GM23338 (cell line): ENCODE measurements around the gene FGF3. TPM values are rescaled to one million over a fixed set of nuclear protein-coding genes. Genes with fewer than 3 reads are reported as not detected.

Source experiments
- ATAC-seq: fragments of 200-7000 bp; cut with Tn5 transposase; 3 replicates; pipeline ENCODE4 v1.9.1; 2020
- DNase-seq: peaks from one replicate; pipeline ENCODE4 v3.0.0-alpha.2; 2015; ENCODE audit warnings: low spot score
- H2AFZ ChIP-seq: fragments of 200-600 bp; sonication (generic); 2 replicates; pipeline ENCODE4 v1.8.0; 2016; ENCODE audit warnings: antibody characterized with exemption, mild to moderate bottlenecking, moderate library complexity
- H3F3A ChIP-seq: fragments of 200-600 bp; sonication (generic); replicated peaks from 2 replicates; pipeline ENCODE4 v1.8.0; 2017; ENCODE audit warnings: antibody characterized with exemption, mixed run types, low read depth
- H3K27ac ChIP-seq: fragments of 200-600 bp; sonication (generic); 2 replicates; pipeline ENCODE4 v1.6.1; 2016; ENCODE audit warnings: low read depth
- H3K27me3 ChIP-seq: fragments of 200-600 bp; sonication (generic); 2 replicates; pipeline ENCODE4 v1.8.0; 2016; ENCODE audit warnings: mild to moderate bottlenecking, mixed run types, moderate library complexity; ENCODE audit not compliant: insufficient read depth
- H3K36me3 ChIP-seq: fragments of 200-600 bp; sonication (generic); 2 replicates; pipeline ENCODE4 v1.8.0; 2016; ENCODE audit warnings: mild to moderate bottlenecking; ENCODE audit not compliant: insufficient read depth
- H3K4me1 ChIP-seq: fragments of 200-600 bp; sonication (generic); 2 replicates; pipeline ENCODE4 v1.8.0; 2016; ENCODE audit warnings: mild to moderate bottlenecking, moderate library complexity; ENCODE audit not compliant: insufficient read depth
- H3K4me2 ChIP-seq: fragments of 200-600 bp; sonication (generic); 2 replicates; pipeline ENCODE4 v1.7.1; 2017; ENCODE audit warnings: mixed run types
- H3K4me3 ChIP-seq: fragments of 200-600 bp; sonication (generic); 2 replicates; pipeline ENCODE4 v1.6.1; 2016; ENCODE audit warnings: mixed run types
- H3K79me2 ChIP-seq: fragments of 200-600 bp; sonication (generic); replicated peaks from 2 replicates; pipeline ENCODE4 v1.8.0; 2017; ENCODE audit warnings: mild to moderate bottlenecking; ENCODE audit not compliant: insufficient read depth
- H3K9me2 ChIP-seq: fragments of 200-600 bp; sonication (generic); 2 replicates; pipeline ENCODE4 v1.8.0; 2017; ENCODE audit not compliant: insufficient read depth
- H4K20me1 ChIP-seq: fragments of 200-600 bp; sonication (generic); replicated peaks from 2 replicates; pipeline ENCODE4 v1.8.0; 2017; ENCODE audit warnings: mild to moderate bottlenecking; ENCODE audit not compliant: insufficient read depth
- H3K27ac Mint-ChIP-seq: 2 replicates; pipeline ENCODE4 v1.8.0; 2020; ENCODE audit warnings: inconsistent platforms, mild to moderate bottlenecking, moderate library complexity, mixed read lengths
- H3K27me3 Mint-ChIP-seq: 3 replicates; pipeline ENCODE4 v1.8.0; 2022; ENCODE audit warnings: low read depth, mild to moderate bottlenecking, moderate library complexity, mixed read lengths, inconsistent platforms; ENCODE audit not compliant: insufficient read depth, poor library complexity
- H3K36me3 Mint-ChIP-seq: 3 replicates; pipeline ENCODE4 v1.8.0; 2021; ENCODE audit warnings: low read depth, mild to moderate bottlenecking, inconsistent platforms, moderate library complexity, mixed read lengths
- H3K4me1 Mint-ChIP-seq: 3 replicates; pipeline ENCODE4 v1.8.0; 2020; ENCODE audit warnings: mild to moderate bottlenecking, inconsistent platforms, mixed read lengths
- H3K4me3 Mint-ChIP-seq: 3 replicates; pipeline ENCODE4 v1.8.0; 2021; ENCODE audit warnings: moderate library complexity, mild to moderate bottlenecking, inconsistent platforms, mixed read lengths
- H3K9me3 Mint-ChIP-seq: 3 replicates; pipeline ENCODE4 v1.8.0; 2020; ENCODE audit warnings: moderate library complexity, mild to moderate bottlenecking, inconsistent platforms, mixed read lengths
- CREB1 ChIP-seq: fragments of 250-450 bp; sonication (Bioruptor Pico); IDR thresholded peaks from 2 replicates; pipeline ENCODE4 v1.5.0; 2020; ENCODE audit warnings: low read depth, mild to moderate bottlenecking, moderate library complexity
- EZH2 ChIP-seq: fragments of 200-600 bp; sonication (generic); IDR thresholded peaks from one replicate; pipeline ENCODE4 v1.8.0; 2017; ENCODE audit warnings: antibody characterized with exemption, mild to moderate bottlenecking, low read depth; ENCODE audit not compliant: unreplicated experiment
- JUNB ChIP-seq: IDR thresholded peaks from one replicate; pipeline ENCODE4 v1.6.1; 2016; ENCODE audit warnings: antibody characterized with exemption; ENCODE audit not compliant: unreplicated experiment
- NANOG ChIP-seq: IDR thresholded peaks from 2 replicates; pipeline ENCODE4 v1.6.1; 2016; ENCODE audit warnings: antibody characterized with exemption, borderline replicate concordance
- POLR2AphosphoS5 ChIP-seq: IDR thresholded peaks from 2 replicates; pipeline ENCODE4 v1.6.1; 2016; ENCODE audit warnings: antibody characterized with exemption, low read depth
- ZNF114 ChIP-seq: fragments of 250-450 bp; sonication (Bioruptor Pico); IDR thresholded peaks from 2 replicates; pipeline ENCODE4 v1.5.0; 2020; ENCODE audit warnings: mild to moderate bottlenecking, moderate library complexity
- polyA plus RNA-seq: library from polyadenylated mRNA; unstranded; fragments of >200 nt; fragmentation: Nextera tagmentation; extraction: Ambion mirVana; gene quantifications from 2 replicates; pipeline ENCODE4 v1.2.1, GENCODE V29; 2016
- total RNA-seq: library from RNA; depleted of rRNA; stranded (reverse); fragments of >200 nt; shearing (Covaris generic); gene quantifications from 2 replicates; pipeline ENCODE4 v1.2.3, GENCODE V29; 2014
- TF ChIP-seq, protein P1 (sequence below): fragments of 250-450 bp; sonication (Bioruptor Pico); IDR thresholded peaks from 2 replicates; pipeline ENCODE4 v1.5.0; 2020; ENCODE audit warnings: mild to moderate bottlenecking, moderate library complexity
- TF ChIP-seq, protein P2 (sequence below): IDR thresholded peaks from one replicate; pipeline ENCODE4 v1.6.1; 2018; ENCODE audit warnings: antibody characterized with exemption; ENCODE audit not compliant: unreplicated experiment
- TF ChIP-seq, protein P3 (sequence below): IDR thresholded peaks from 2 replicates; pipeline ENCODE4 v1.6.1; 2016; ENCODE audit warnings: antibody characterized with exemption

Gene FGF3
- total and polyA plus RNA-seq, 2 experiments from 2014 or later = 1.2 TPM; not detected in 1

DNA sequence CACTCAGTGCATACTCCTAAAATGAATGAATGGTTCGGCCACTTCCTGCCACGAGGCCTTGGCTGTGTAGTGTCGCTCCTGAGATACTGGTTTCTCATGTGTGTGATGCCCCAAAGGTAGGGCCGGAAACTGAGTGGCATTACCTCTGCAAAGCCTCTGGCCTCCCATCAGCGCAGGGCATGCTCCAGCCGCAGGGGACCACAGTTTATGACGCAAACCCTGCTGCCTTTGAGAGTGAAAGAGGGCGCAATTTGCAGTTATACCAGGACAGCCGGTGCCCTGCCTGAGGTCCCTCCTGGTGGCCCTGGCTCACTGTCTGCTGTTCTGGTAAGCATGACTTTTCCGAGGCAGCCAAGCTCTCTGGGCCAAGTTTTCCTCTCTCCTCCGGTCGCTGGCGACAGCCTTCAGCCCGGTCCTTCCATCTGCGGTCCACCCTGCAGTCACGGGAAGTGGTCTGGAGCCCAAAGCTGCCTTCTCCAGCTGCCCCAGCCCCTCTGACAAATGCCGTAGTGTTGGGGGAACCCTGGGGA, 2.4 kb upstream of the FGF3 start (continued):
- TF ChIP-seq, protein P1, sequence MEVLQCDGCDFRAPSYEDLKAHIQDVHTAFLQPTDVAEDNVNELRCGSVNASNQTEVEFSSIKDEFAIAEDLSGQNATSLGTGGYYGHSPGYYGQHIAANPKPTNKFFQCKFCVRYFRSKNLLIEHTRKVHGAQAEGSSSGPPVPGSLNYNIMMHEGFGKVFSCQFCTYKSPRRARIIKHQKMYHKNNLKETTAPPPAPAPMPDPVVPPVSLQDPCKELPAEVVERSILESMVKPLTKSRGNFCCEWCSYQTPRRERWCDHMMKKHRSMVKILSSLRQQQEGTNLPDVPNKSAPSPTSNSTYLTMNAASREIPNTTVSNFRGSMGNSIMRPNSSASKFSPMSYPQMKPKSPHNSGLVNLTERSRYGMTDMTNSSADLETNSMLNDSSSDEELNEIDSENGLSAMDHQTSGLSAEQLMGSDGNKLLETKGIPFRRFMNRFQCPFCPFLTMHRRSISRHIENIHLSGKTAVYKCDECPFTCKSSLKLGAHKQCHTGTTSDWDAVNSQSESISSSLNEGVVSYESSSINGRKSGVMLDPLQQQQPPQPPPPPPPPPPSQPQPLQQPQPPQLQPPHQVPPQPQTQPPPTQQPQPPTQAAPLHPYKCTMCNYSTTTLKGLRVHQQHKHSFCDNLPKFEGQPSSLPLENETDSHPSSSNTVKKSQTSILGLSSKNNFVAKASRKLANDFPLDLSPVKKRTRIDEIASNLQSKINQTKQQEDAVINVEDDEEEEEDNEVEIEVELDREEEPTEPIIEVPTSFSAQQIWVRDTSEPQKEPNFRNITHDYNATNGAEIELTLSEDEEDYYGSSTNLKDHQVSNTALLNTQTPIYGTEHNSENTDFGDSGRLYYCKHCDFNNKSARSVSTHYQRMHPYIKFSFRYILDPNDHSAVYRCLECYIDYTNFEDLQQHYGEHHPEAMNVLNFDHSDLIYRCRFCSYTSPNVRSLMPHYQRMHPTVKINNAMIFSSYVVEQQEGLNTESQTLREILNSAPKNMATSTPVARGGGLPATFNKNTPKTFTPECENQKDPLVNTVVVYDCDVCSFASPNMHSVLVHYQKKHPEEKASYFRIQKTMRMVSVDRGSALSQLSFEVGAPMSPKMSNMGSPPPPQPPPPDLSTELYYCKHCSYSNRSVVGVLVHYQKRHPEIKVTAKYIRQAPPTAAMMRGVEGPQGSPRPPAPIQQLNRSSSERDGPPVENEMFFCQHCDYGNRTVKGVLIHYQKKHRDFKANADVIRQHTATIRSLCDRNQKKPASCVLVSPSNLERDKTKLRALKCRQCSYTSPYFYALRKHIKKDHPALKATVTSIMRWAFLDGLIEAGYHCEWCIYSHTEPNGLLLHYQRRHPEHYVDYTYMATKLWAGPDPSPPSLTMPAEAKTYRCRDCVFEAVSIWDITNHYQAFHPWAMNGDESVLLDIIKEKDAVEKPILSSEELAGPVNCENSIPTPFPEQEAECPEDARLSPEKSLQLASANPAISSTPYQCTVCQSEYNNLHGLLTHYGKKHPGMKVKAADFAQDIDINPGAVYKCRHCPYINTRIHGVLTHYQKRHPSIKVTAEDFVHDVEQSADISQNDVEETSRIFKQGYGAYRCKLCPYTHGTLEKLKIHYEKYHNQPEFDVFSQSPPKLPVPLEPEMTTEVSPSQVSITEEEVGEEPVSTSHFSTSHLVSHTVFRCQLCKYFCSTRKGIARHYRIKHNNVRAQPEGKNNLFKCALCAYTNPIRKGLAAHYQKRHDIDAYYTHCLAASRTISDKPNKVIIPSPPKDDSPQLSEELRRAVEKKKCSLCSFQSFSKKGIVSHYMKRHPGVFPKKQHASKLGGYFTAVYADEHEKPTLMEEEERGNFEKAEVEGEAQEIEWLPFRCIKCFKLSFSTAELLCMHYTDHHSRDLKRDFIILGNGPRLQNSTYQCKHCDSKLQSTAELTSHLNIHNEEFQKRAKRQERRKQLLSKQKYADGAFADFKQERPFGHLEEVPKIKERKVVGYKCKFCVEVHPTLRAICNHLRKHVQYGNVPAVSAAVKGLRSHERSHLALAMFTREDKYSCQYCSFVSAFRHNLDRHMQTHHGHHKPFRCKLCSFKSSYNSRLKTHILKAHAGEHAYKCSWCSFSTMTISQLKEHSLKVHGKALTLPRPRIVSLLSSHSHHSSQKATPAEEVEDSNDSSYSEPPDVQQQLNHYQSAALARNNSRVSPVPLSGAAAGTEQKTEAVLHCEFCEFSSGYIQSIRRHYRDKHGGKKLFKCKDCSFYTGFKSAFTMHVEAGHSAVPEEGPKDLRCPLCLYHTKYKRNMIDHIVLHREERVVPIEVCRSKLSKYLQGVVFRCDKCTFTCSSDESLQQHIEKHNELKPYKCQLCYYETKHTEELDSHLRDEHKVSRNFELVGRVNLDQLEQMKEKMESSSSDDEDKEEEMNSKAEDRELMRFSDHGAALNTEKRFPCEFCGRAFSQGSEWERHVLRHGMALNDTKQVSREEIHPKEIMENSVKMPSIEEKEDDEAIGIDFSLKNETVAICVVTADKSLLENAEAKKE (CRISPR knock-in tag) = no peak
- TF ChIP-seq, protein P2, sequence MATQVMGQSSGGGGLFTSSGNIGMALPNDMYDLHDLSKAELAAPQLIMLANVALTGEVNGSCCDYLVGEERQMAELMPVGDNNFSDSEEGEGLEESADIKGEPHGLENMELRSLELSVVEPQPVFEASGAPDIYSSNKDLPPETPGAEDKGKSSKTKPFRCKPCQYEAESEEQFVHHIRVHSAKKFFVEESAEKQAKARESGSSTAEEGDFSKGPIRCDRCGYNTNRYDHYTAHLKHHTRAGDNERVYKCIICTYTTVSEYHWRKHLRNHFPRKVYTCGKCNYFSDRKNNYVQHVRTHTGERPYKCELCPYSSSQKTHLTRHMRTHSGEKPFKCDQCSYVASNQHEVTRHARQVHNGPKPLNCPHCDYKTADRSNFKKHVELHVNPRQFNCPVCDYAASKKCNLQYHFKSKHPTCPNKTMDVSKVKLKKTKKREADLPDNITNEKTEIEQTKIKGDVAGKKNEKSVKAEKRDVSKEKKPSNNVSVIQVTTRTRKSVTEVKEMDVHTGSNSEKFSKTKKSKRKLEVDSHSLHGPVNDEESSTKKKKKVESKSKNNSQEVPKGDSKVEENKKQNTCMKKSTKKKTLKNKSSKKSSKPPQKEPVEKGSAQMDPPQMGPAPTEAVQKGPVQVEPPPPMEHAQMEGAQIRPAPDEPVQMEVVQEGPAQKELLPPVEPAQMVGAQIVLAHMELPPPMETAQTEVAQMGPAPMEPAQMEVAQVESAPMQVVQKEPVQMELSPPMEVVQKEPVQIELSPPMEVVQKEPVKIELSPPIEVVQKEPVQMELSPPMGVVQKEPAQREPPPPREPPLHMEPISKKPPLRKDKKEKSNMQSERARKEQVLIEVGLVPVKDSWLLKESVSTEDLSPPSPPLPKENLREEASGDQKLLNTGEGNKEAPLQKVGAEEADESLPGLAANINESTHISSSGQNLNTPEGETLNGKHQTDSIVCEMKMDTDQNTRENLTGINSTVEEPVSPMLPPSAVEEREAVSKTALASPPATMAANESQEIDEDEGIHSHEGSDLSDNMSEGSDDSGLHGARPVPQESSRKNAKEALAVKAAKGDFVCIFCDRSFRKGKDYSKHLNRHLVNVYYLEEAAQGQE = no peak
- TF ChIP-seq CREB1 (CRISPR knock-in tag) = no peak
- no peak for TF ChIP-seq POLR2AphosphoS5
- TF ChIP-seq NANOG = no peak

DNA sequence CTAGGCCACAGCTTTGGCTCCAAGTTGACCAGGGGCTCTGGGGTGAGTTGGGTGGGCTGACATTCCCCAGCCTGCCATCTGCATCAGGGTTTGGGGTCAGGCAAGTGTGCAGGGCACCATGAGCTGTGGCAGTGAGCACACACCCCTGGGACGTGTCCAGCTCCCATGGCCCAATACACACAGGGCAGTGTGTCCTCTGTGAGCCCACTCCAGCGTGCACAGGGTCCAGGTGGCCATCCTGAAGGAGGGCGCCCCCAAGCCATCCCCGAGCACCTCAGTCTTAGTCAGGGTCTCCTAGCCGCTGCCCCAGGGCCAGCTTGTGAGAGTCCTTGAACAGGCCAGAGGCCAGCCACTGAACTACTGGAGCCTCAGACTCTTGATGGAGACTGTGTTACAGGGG, 1.2 kb upstream of the FGF3 start:
- peaks cover 4% of the 10 kb centered on the region for H3K4me1 Mint-ChIP-seq
- H3K36me3 Mint-ChIP-seq = no peaks in the 10 kb centered on the region; the same call in 2 of the 3 replicates
- Histone ChIP-seq H3K27me3 (peaks cover 69% of the 10 kb centered on the region), H3K9me2 (no peaks in the 10 kb centered on the region), H4K20me1 (no peaks in the 10 kb centered on the region), H3K4me3 (no peak overlapping the region), H3K36me3 (no peaks in the 10 kb centered on the region), H3K79me2 (no peaks in the 10 kb centered on the region), H3K4me2 (no peak overlapping the region), H3F3A (no peaks in the 10 kb centered on the region), H3K4me1 (peaks cover 8% of the 10 kb centered on the region; the same call in 1 of the 2 replicates), H3K27ac (no peak overlapping the region), H2AFZ (no peak overlapping the region)
- H3K27me3 Mint-ChIP-seq = peaks cover 65% of the 10 kb centered on the region
- no peak overlapping the region for H3K4me3 Mint-ChIP-seq
- H3K27ac Mint-ChIP-seq = no peak overlapping the region
- TF ChIP-seq CREB1 (CRISPR knock-in tag) (no peak), POLR2AphosphoS5 (no peak), EZH2 (no peak), JUNB (no peak), ZNF114 (no peak)
- TF ChIP-seq, protein P3, sequence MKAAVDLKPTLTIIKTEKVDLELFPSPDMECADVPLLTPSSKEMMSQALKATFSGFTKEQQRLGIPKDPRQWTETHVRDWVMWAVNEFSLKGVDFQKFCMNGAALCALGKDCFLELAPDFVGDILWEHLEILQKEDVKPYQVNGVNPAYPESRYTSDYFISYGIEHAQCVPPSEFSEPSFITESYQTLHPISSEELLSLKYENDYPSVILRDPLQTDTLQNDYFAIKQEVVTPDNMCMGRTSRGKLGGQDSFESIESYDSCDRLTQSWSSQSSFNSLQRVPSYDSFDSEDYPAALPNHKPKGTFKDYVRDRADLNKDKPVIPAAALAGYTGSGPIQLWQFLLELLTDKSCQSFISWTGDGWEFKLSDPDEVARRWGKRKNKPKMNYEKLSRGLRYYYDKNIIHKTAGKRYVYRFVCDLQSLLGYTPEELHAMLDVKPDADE = no peak
- H3K9me3 Mint-ChIP-seq = no peaks in the 10 kb centered on the region; the same call in 2 of the 3 replicates
- ATAC-seq (no peak), DNase-seq (no peak)
